Panc1 (cell line): ENCODE measurements around the gene FUOM. TPM values are rescaled to one million over a fixed set of nuclear protein-coding genes. Genes with fewer than 3 reads are reported as not detected.

Source experiments
- ATAC-seq: fragments of 200-7000 bp; cut with Tn5 transposase; 2 replicates; pipeline ENCODE4 v1.9.1; 2020; ENCODE audit warnings: mild to moderate bottlenecking, moderate library complexity
- BruUV-seq: library from RNA; stranded (reverse); fragments of 400-500 nt; replicated peaks from 2 replicates; lab custom pipeline; 2021; lab: Mats Ljungman, UMichigan
- CTCF ChIA-PET: fragments of 300-600 bp; sonication (Branson Sonifier 250); formaldehyde crosslinking; loops from one replicate; lab custom pipeline; 2022; ENCODE audit warnings: antibody characterized with exemption; lab: Charles Lee
- POLR2A ChIA-PET: fragments of 300-600 bp; sonication (Branson Sonifier 250); formaldehyde crosslinking; loops from one replicate; lab custom pipeline; 2022; ENCODE audit warnings: antibody characterized with exemption; lab: Charles Lee
- DNase-seq: peaks from one replicate; pipeline ENCODE4 v3.0.0-alpha.2; 2010; ENCODE audit warnings: low read depth, low spot score
- H3K27ac ChIP-seq: 2 replicates; pipeline ENCODE4 v1.5.1; 2011; ENCODE audit warnings: mild to moderate bottlenecking, low read length, inconsistent platforms
- H3K27me3 ChIP-seq: fragments of 200-500 bp; sonication (Bioruptor generic); 2 replicates; pipeline ENCODE4 v1.6.0; 2014; ENCODE audit warnings: low read length, inconsistent platforms; ENCODE audit not compliant: control insufficient read depth, insufficient read depth
- H3K36me3 ChIP-seq: fragments of 200-500 bp; sonication (Bioruptor generic); 2 replicates; pipeline ENCODE4 v1.5.1; 2014; ENCODE audit warnings: inconsistent platforms, mild to moderate bottlenecking, low read length, moderate library complexity; ENCODE audit not compliant: control insufficient read depth, insufficient read depth
- H3K4me1 ChIP-seq: 2 replicates; pipeline ENCODE4 v1.5.1; 2011; ENCODE audit warnings: inconsistent platforms, mild to moderate bottlenecking, low read length, moderate library complexity; ENCODE audit not compliant: control insufficient read depth, insufficient read depth
- H3K4me3 ChIP-seq, 2 experiments: 2 replicates each; pipeline ENCODE4 v1.5.1; 2011 to 2012; ENCODE audit warnings: low read depth in 2 of 2, low read length in 2 of 2, mild to moderate bottlenecking in 2 of 2, inconsistent platforms in 1 of 2, moderate library complexity in 1 of 2
- H3K9me3 ChIP-seq: fragments of 200-500 bp; sonication (Bioruptor generic); 2 replicates; pipeline ENCODE4 v1.5.1; 2014; ENCODE audit warnings: low read depth, mild to moderate bottlenecking, inconsistent platforms, low read length, moderate library complexity; ENCODE audit not compliant: control insufficient read depth, insufficient read depth
- CTCF ChIP-seq: fragments of 450-650 bp; IDR thresholded peaks from 2 replicates; pipeline ENCODE4 v1.5.1; 2017; ENCODE audit warnings: mild to moderate bottlenecking
- POLR2AphosphoS5 ChIP-seq: IDR thresholded peaks from 2 replicates; pipeline ENCODE4 v1.6.1; 2012; ENCODE audit warnings: mild to moderate bottlenecking, low read depth, low read length, moderate library complexity
- REST ChIP-seq, 2 experiments: IDR thresholded peaks; 2 replicates each; pipeline ENCODE4 v1.6.1; 2011 to 2012; ENCODE audit warnings: low read depth in 2 of 2, control low read depth in 1 of 2, low read length in 1 of 2, mild to moderate bottlenecking in 1 of 2, moderate library complexity in 1 of 2; ENCODE audit not compliant: insufficient read depth in 1 of 2
- SIN3A ChIP-seq: IDR thresholded peaks from 2 replicates; pipeline ENCODE4 v1.6.1; 2012; ENCODE audit warnings: low read depth, mild to moderate bottlenecking, low read length, moderate library complexity, borderline replicate concordance; ENCODE audit not compliant: insufficient read depth
- TCF7L2 ChIP-seq: IDR thresholded peaks from 2 replicates; pipeline ENCODE4 v1.6.1; 2011; ENCODE audit warnings: mild to moderate bottlenecking, low read depth, low read length, inconsistent platforms
- in situ Hi-C: cut with HindIII; loops from 2 replicates; pipeline ENCODE4 v1.10.0; 2016; ENCODE audit warnings: low sequenced_read_pairs, low pct_unique_long_range_greater_than_20kb
- intact Hi-C: fragments of 100-400 bp; cut with micrococcal nuclease; formaldehyde crosslinking; loops from one replicate; pipeline ENCODE4 v1.10.0; 2022; ENCODE audit not compliant: unreplicated experiment
- total RNA-seq: library from RNA; stranded (reverse); gene quantifications from one replicate; pipeline ENCODE4 v1.2.1, GENCODE V29; 2021; ENCODE audit not compliant: unreplicated experiment

The FUOM gene
- total RNA-seq, 1 experiment from 2014 or later, result 39.6 TPM

DNA sequence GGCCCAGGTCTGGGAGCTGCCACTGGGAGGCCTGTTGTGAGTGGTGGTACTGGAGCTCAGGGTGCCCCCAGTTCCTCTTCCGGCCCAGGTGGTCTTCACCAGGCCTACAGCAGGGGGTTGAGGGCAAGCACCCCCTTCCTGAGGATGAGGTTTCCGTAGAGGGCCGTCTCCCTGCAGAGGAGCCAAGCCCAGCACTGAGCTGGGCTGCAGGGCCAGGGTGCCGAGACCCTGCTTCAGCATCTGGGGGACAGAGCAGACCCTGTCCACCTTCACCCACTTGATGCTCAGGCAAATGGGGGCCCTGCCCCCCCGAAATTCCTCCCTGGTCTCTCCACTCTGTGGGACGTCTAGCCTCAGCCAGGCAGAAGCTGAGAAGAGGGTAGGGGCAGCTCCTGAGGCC lies 2.6 kb downstream of the FUOM start:
- intact Hi-C loops, result no loop called here
- POLR2A ChIA-PET, result no interaction called here
- CTCF ChIA-PET, result no interaction called here

DNA sequence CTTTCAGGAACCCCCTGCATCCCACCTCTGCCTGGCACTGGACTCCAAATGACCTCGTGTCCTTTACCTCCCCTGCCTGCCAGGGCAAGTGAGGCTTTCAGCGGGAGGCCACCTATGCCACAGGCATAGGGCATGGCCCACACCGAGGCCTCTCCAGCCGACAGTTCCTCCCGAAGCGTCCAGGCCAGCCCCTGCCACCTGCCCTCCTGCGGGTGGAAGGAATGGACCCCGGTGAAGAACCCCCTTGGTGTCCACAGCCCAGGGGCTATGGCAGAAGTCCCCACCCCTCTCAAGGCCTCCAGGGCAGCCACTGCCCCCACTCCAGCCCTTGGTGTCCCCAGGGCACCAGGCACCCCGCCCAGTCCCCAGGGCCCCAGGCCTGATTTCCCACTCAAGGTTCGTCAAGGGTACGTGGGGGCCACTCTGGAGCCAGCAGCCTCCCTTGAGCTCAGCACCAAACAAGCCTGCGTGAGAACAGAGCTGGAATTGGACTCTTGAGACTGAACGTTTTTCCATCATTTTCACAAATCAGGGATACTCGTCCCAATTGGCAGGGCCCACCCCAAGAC lies 3.1 kb downstream of the FUOM start:
- DNase-seq (no peak), ATAC-seq (no peak)
- in situ Hi-C loops (no loop called here), intact Hi-C loops (no loop called here)
- no peak overlapping the region for H3K27ac ChIP-seq
- POLR2A ChIA-PET, result no interaction called here
- CTCF ChIA-PET, result no interaction called here
- no TSS peak for BruUV-seq
- peaks cover 7% of the 10 kb centered on the region; the same call in 1 of the 2 replicates for H3K4me1 ChIP-seq
- no peaks in the 10 kb centered on the region for H3K36me3 ChIP-seq
- H3K9me3 ChIP-seq, result no peaks in the 10 kb centered on the region
- H3K4me3 ChIP-seq, result no peak overlapping the region
- H3K27me3 ChIP-seq, result no peaks in the 10 kb centered on the region
- TF ChIP-seq POLR2AphosphoS5 (no peak), CTCF (no peak), SIN3A (no peak), REST (IDR thresholded peaks at IDR 0.05; ENCODE audit: insufficient read depth in 1 of 2, low read depth in 2 of 2, low read length in 1 of 2) (no peak), TCF7L2 (no peak)

More for the DNA sequence above, 2.6 kb downstream of the FUOM start:
- no peaks in the 10 kb centered on the region for H3K36me3 ChIP-seq
- no peaks in the 10 kb centered on the region for H3K27me3 ChIP-seq
- no TSS peak for BruUV-seq
- no peaks in the 10 kb centered on the region for H3K9me3 ChIP-seq
- no peak overlapping the region for H3K4me3 ChIP-seq
- no peak overlapping the region for H3K27ac ChIP-seq
- no peak for TF ChIP-seq POLR2AphosphoS5
- no peak for TF ChIP-seq SIN3A
- TF ChIP-seq CTCF, result no peak
- TF ChIP-seq REST (IDR thresholded peaks at IDR 0.05; ENCODE audit: insufficient read depth in 1 of 2, low read depth in 2 of 2, low read length in 1 of 2), result no peak
- TF ChIP-seq TCF7L2, result no peak
- DNase-seq (no peak), ATAC-seq (no peak)
- in situ Hi-C loops, result no loop called here
- peaks cover 7% of the 10 kb centered on the region; the same call in 1 of the 2 replicates for H3K4me1 ChIP-seq
